SK-N-SH (cell line): ENCODE data around the gene IRF2. TPM values are rescaled to one million over a fixed set of nuclear protein-coding genes. Genes with fewer than 3 reads are reported as not detected.

ENCODE experiments used
- CTCF ChIA-PET: fragments of 300-600, 350-600 bp; formaldehyde crosslinking; extraction: SDS; loops from one replicate; lab custom pipeline; 2021; lab: Yijun Ruan, JAX
- POLR2A ChIA-PET: fragments of 350-600 bp; sonication (Branson Sonifier 250); formaldehyde crosslinking; extraction: SDS; loops from one replicate; lab custom pipeline; 2020; ENCODE audit warnings: antibody characterized with exemption, inconsistent platforms; lab: Yijun Ruan, JAX
- DNase-seq: peaks from one replicate; pipeline ENCODE4 v3.0.0; 2012
- H2AFZ ChIP-seq: fragments of 200-600 bp; sonication (generic); 2 replicates; pipeline ENCODE4 v1.8.1; 2016; ENCODE audit warnings: antibody characterized with exemption, mild to moderate bottlenecking, low read depth
- H3F3A ChIP-seq: fragments of 200-600 bp; sonication (generic); replicated peaks from 2 replicates; pipeline ENCODE3; 2016; ENCODE audit warnings: antibody characterized with exemption, mild to moderate bottlenecking; ENCODE audit not compliant: insufficient read depth
- H3K27ac ChIP-seq, 2 experiments: fragments of 200-500 bp in 1 of 2; fragments of 200-600 bp in 1 of 2; sonication (Bioruptor generic) in 1 of 2; sonication (generic), shearing (Covaris generic) in 1 of 2; 2 replicates each; pipeline versions ENCODE4 v1.5.1 to v1.6.1; 2014 to 2016; ENCODE audit warnings: low read depth in 2 of 2, inconsistent platforms in 1 of 2, low read length in 1 of 2, mild to moderate bottlenecking in 1 of 2, mixed read lengths in 1 of 2
- H3K27me3 ChIP-seq: fragments of 200-600 bp; sonication (generic), shearing (Covaris generic); 2 replicates; pipeline ENCODE4 v1.6.1; 2016; ENCODE audit warnings: mixed run types; ENCODE audit not compliant: insufficient read depth
- H3K36me3 ChIP-seq, 2 experiments: fragments of 200-500 bp in 1 of 2; fragments of 200-600 bp in 1 of 2; sonication (Bioruptor generic) in 1 of 2; sonication (generic) in 1 of 2; replicated peaks in 1 of 2; 2 replicates each; pipeline versions ENCODE3 to v1.5.1; 2014 to 2016; ENCODE audit warnings: low read length in 1 of 2, mild to moderate bottlenecking in 1 of 2; ENCODE audit not compliant: insufficient read depth in 2 of 2, control insufficient read depth in 1 of 2
- H3K4me1 ChIP-seq, 2 experiments: fragments of 200-500 bp in 1 of 2; fragments of 200-600 bp in 1 of 2; sonication (Bioruptor generic) in 1 of 2; sonication (generic), shearing (Covaris generic) in 1 of 2; 2 replicates each; pipeline versions ENCODE4 v1.5.1 to v1.6.1; 2014 to 2016; ENCODE audit warnings: low read depth in 1 of 2, low read length in 1 of 2, mixed run types in 1 of 2; ENCODE audit not compliant: insufficient read depth in 2 of 2, control insufficient read depth in 1 of 2
- H3K4me2 ChIP-seq: fragments of 200-600 bp; sonication (generic), shearing (Covaris generic); 2 replicates; pipeline ENCODE4 v1.6.1; 2017; ENCODE audit warnings: mixed run types
- H3K4me3 ChIP-seq, 2 experiments: fragments of 200-500 bp in 1 of 2; fragments of 200-600 bp in 1 of 2; sonication (Bioruptor generic) in 1 of 2; sonication (generic), shearing (Covaris generic) in 1 of 2; 2 replicates each; pipeline versions ENCODE4 v1.5.1 to v1.8.1; 2014 to 2016; ENCODE audit warnings: low read depth in 2 of 2, inconsistent platforms in 1 of 2, low read length in 1 of 2, mild to moderate bottlenecking in 1 of 2, mixed read lengths in 1 of 2, moderate library complexity in 1 of 2
- H3K79me2 ChIP-seq: fragments of 200-600 bp; sonication (generic); 2 replicates; pipeline ENCODE4 v1.8.1; 2017; ENCODE audit warnings: mild to moderate bottlenecking; ENCODE audit not compliant: insufficient read depth
- H3K9ac ChIP-seq: fragments of 200-600 bp; sonication (generic); 2 replicates; pipeline ENCODE4 v1.6.1; 2017; ENCODE audit warnings: mixed run types
- H3K9me2 ChIP-seq: fragments of 200-600 bp; sonication (generic); 2 replicates; pipeline ENCODE4 v1.6.1; 2017; ENCODE audit warnings: mixed run types
- H3K9me3 ChIP-seq: fragments of 200-600 bp; sonication (generic); 2 replicates; pipeline ENCODE4 v1.6.1; 2017; ENCODE audit warnings: mixed run types, mild to moderate bottlenecking, moderate library complexity
- H4K20me1 ChIP-seq: fragments of 200-600 bp; sonication (generic); 2 replicates; pipeline ENCODE4 v1.6.1; 2017; ENCODE audit warnings: mild to moderate bottlenecking, mixed run types; ENCODE audit not compliant: insufficient read depth
- EP300 ChIP-seq, 2 experiments: IDR thresholded peaks; 2 replicates each; pipeline versions ENCODE4 v1.4.0 to v1.6.1; 2012; ENCODE audit warnings: borderline replicate concordance in 1 of 2, low read depth in 1 of 2, low read length in 1 of 2
- EZH2phosphoT487 ChIP-seq: fragments of 200-600 bp; sonication (generic); IDR thresholded peaks from 2 replicates; pipeline ENCODE4 v1.6.1; 2017; ENCODE audit warnings: low read depth, mixed run types, mild to moderate bottlenecking, antibody characterized with exemption, moderate library complexity, borderline replicate concordance
- FOXJ3 ChIP-seq: sonication (generic); formaldehyde crosslinking; IDR thresholded peaks from 2 replicates; pipeline ENCODE4 v1.5.1; 2020; ENCODE audit warnings: mild to moderate bottlenecking, missing genetic modification reagents
- GABPA ChIP-seq: IDR thresholded peaks from 2 replicates; pipeline ENCODE4 v1.4.0; 2012; ENCODE audit warnings: low read depth, mild to moderate bottlenecking
- GATA2 ChIP-seq: sonication (generic); formaldehyde crosslinking; IDR thresholded peaks from 2 replicates; pipeline ENCODE4 v1.5.0; 2020; ENCODE audit warnings: mild to moderate bottlenecking, missing genetic modification reagents
- MXI1 ChIP-seq: IDR thresholded peaks from 2 replicates; pipeline ENCODE4 v1.6.1; 2012; ENCODE audit warnings: mild to moderate bottlenecking, low read depth, low read length, improper control_type of control experiment
- NRF1 ChIP-seq: IDR thresholded peaks from 2 replicates; pipeline ENCODE4 v1.6.1; 2012; ENCODE audit warnings: low read depth, mild to moderate bottlenecking, low read length
- POLR2AphosphoS5 ChIP-seq: IDR thresholded peaks from 2 replicates; pipeline ENCODE4 v1.6.1; 2012; ENCODE audit warnings: low read depth, low read length
- RAD21 ChIP-seq: IDR thresholded peaks from 2 replicates; pipeline ENCODE4 v1.6.1; 2012; ENCODE audit warnings: mild to moderate bottlenecking, low read length
- RFX5 ChIP-seq: IDR thresholded peaks from 2 replicates; pipeline ENCODE4 v1.6.1; 2012; ENCODE audit warnings: mild to moderate bottlenecking, improper control_type of control experiment, low read length
- SIN3A ChIP-seq: IDR thresholded peaks from 2 replicates; pipeline ENCODE4 v1.6.1; 2012; ENCODE audit warnings: low read depth, mild to moderate bottlenecking, low read length, moderate library complexity, borderline replicate concordance
- TEAD4 ChIP-seq: IDR thresholded peaks from 2 replicates; pipeline ENCODE4 v1.4.0; 2012; ENCODE audit warnings: mild to moderate bottlenecking, borderline replicate concordance; ENCODE audit not compliant: insufficient read depth
- YY1 ChIP-seq: IDR thresholded peaks from 2 replicates; pipeline ENCODE4 v1.4.0; 2012; ENCODE audit warnings: low read depth, mild to moderate bottlenecking
- ZBTB33 ChIP-seq: IDR thresholded peaks from 2 replicates; pipeline ENCODE4 v1.4.0; 2012; ENCODE audit warnings: low read depth, borderline replicate concordance
- WGBS: methylation state at CpG from one replicate; pipeline ENCODE4 v1.1.6; 2017; ENCODE audit warnings: low lambda C conversion rate; 5-methylcytosine and 5-hydroxymethylcytosine counted together
- polyA plus RNA-seq, 3 experiments: library from polyadenylated mRNA; depleted of rRNA; stranded (reverse); fragments of >200 nt; gene quantifications; 2 replicates each; pipeline ENCODE4 v1.2.3, GENCODE V29; 2012
- TF ChIP-seq, protein P1 (sequence below): IDR thresholded peaks from 2 replicates; pipeline ENCODE4 v1.4.0; 2012; ENCODE audit warnings: low read depth

The IRF2 gene
- polyA plus RNA-seq, 1 of the 3 experiments (the other 2 are of a cell fraction) = 23.3 TPM

DNA sequence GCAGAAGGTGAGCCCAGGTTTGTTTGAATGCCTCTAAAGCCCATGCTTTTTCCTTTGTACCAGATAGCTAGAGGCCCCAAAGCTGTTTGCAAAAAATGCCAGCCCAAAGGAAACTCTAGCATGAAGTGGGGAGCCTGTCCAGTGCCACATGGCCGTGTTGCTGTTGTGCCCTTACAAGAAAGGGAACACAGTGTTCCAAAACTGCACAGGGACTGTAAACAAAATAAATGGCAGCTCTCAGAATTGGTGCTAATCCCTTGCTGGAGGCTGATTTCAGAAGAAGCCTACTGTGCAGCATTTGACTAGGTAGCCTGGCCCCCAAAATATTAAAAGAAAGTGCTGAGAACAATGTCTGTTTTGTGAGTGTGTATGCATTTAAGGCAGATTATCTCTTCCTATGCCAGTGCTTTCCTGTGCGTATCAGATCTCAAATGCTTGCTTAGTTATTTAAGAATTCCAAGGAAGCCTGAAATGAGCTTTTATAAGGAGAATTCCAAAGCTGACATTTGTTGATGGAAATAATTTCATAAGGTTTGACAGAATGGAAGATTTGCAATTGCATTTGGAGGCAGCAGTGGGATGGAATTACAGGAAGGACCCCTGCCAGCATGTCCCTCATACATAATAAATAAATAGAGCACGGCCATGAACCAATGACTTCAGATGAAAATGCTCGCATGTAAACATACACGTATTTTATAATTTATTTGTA lies 115.7 kb downstream of the IRF2 start:
- DNase-seq = no peak
- POLR2A ChIA-PET = no interaction called here
- Histone ChIP-seq H3K9me2 (no peaks in the 10 kb centered on the region), H3K4me2 (no peak overlapping the region), H4K20me1 (no peaks in the 10 kb centered on the region), H3K79me2 (no peaks in the 10 kb centered on the region), H3K36me3 (no peaks in the 10 kb centered on the region), H3K27me3 (no peaks in the 10 kb centered on the region), H3K9me3 (no peaks in the 10 kb centered on the region), H3K4me1 (peaks cover 4 to 25% of the 10 kb centered on the region in 2 experiments; a peak in 2 of 4 replicates), H2AFZ (no peak overlapping the region), H3F3A (no peaks in the 10 kb centered on the region), H3K27ac (no peak overlapping the region), H3K9ac (no peak overlapping the region), H3K4me3 (no peak overlapping the region)
- TF ChIP-seq, protein P1, sequence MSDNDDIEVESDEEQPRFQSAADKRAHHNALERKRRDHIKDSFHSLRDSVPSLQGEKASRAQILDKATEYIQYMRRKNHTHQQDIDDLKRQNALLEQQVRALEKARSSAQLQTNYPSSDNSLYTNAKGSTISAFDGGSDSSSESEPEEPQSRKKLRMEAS = no peak
- TF ChIP-seq POLR2AphosphoS5 = no peak
- no peak for TF ChIP-seq EP300 (IDR thresholded peaks at IDR 0.05; ENCODE audit: borderline replicate concordance in 1 of 2, low read depth in 1 of 2, low read length in 1 of 2)
- TF ChIP-seq FOXJ3 = no peak
- TF ChIP-seq MXI1 = no peak
- CTCF ChIA-PET = no interaction called here
- WGBS = 90% methylated on average over 5 of the region's 5 CpGs

GRCh38 chr4:184357772-184358171 lies 116.6 kb downstream of the IRF2 start:
- Histone ChIP-seq H3K27me3 (no peaks in the 10 kb centered on the region), H3K36me3 (no peaks in the 10 kb centered on the region), H3K27ac (no peak overlapping the region), H3K9me2 (no peaks in the 10 kb centered on the region), H3K4me3 (no peak overlapping the region), H3K79me2 (no peaks in the 10 kb centered on the region), H3K9ac (no peak overlapping the region), H3K9me3 (no peaks in the 10 kb centered on the region), H3F3A (no peaks in the 10 kb centered on the region), H4K20me1 (no peaks in the 10 kb centered on the region), H3K4me2 (no peak overlapping the region), H2AFZ (no peak overlapping the region), H3K4me1 (peaks cover 4 to 25% of the 10 kb centered on the region in 2 experiments; a peak in 2 of 4 replicates)
- TF ChIP-seq EZH2phosphoT487 = no peak
- TF ChIP-seq GATA2 (CRISPR knock-in tag) = no peak
- no peak for TF ChIP-seq GABPA
- no peak for TF ChIP-seq ZBTB33
- TF ChIP-seq EP300 (IDR thresholded peaks at IDR 0.05; ENCODE audit: borderline replicate concordance in 1 of 2, low read depth in 1 of 2, low read length in 1 of 2) = no peak
- no peak for TF ChIP-seq NRF1
- no peak for TF ChIP-seq FOXJ3
- no peak for TF ChIP-seq TEAD4
- no peak for TF ChIP-seq RAD21
- TF ChIP-seq SIN3A = no peak
- TF ChIP-seq YY1 = no peak
- TF ChIP-seq RFX5 = no peak
- no peak for TF ChIP-seq MXI1
- CTCF ChIA-PET = interaction anchor here (1.3 kb wide), 1 partner anchor 94 kb away, joined by 5 read pairs; no protein-coding TSS in a partner anchor
- no peak for DNase-seq
- POLR2A ChIA-PET = no interaction called here
- 82% methylated on average over 4 of the region's 4 CpGs for WGBS
